Panc1 (cell line): ENCODE results near the gene CATSPERD. TPM values are rescaled to one million over a fixed set of nuclear protein-coding genes. Genes with fewer than 3 reads are reported as not detected.

ENCODE experiments used
- ATAC-seq: fragments of 200-7000 bp; cut with Tn5 transposase; 2 replicates; pipeline ENCODE4 v1.9.1; 2020; ENCODE audit warnings: mild to moderate bottlenecking, moderate library complexity
- BruUV-seq: library from RNA; stranded (reverse); fragments of 400-500 nt; replicated peaks from 2 replicates; lab custom pipeline; 2021; lab: Mats Ljungman, UMichigan
- CTCF ChIA-PET: fragments of 300-600 bp; sonication (Branson Sonifier 250); formaldehyde crosslinking; loops from one replicate; lab custom pipeline; 2022; ENCODE audit warnings: antibody characterized with exemption; lab: Charles Lee
- POLR2A ChIA-PET: fragments of 300-600 bp; sonication (Branson Sonifier 250); formaldehyde crosslinking; loops from one replicate; lab custom pipeline; 2022; ENCODE audit warnings: antibody characterized with exemption; lab: Charles Lee
- DNase-seq: peaks from one replicate; pipeline ENCODE4 v3.0.0-alpha.2; 2010; ENCODE audit warnings: low read depth, low spot score
- H3K27ac ChIP-seq: 2 replicates; pipeline ENCODE4 v1.5.1; 2011; ENCODE audit warnings: mild to moderate bottlenecking, low read length, inconsistent platforms
- H3K27me3 ChIP-seq: fragments of 200-500 bp; sonication (Bioruptor generic); 2 replicates; pipeline ENCODE4 v1.6.0; 2014; ENCODE audit warnings: low read length, inconsistent platforms; ENCODE audit not compliant: control insufficient read depth, insufficient read depth
- H3K36me3 ChIP-seq: fragments of 200-500 bp; sonication (Bioruptor generic); 2 replicates; pipeline ENCODE4 v1.5.1; 2014; ENCODE audit warnings: inconsistent platforms, mild to moderate bottlenecking, low read length, moderate library complexity; ENCODE audit not compliant: control insufficient read depth, insufficient read depth
- H3K4me1 ChIP-seq: 2 replicates; pipeline ENCODE4 v1.5.1; 2011; ENCODE audit warnings: inconsistent platforms, mild to moderate bottlenecking, low read length, moderate library complexity; ENCODE audit not compliant: control insufficient read depth, insufficient read depth
- H3K4me3 ChIP-seq, 2 experiments: 2 replicates each; pipeline ENCODE4 v1.5.1; 2011 to 2012; ENCODE audit warnings: low read depth in 2 of 2, low read length in 2 of 2, mild to moderate bottlenecking in 2 of 2, inconsistent platforms in 1 of 2, moderate library complexity in 1 of 2
- H3K9me3 ChIP-seq: fragments of 200-500 bp; sonication (Bioruptor generic); 2 replicates; pipeline ENCODE4 v1.5.1; 2014; ENCODE audit warnings: low read depth, mild to moderate bottlenecking, inconsistent platforms, low read length, moderate library complexity; ENCODE audit not compliant: control insufficient read depth, insufficient read depth
- POLR2AphosphoS5 ChIP-seq: IDR thresholded peaks from 2 replicates; pipeline ENCODE4 v1.6.1; 2012; ENCODE audit warnings: mild to moderate bottlenecking, low read depth, low read length, moderate library complexity
- SIN3A ChIP-seq: IDR thresholded peaks from 2 replicates; pipeline ENCODE4 v1.6.1; 2012; ENCODE audit warnings: low read depth, mild to moderate bottlenecking, low read length, moderate library complexity, borderline replicate concordance; ENCODE audit not compliant: insufficient read depth
- TCF7L2 ChIP-seq: IDR thresholded peaks from 2 replicates; pipeline ENCODE4 v1.6.1; 2011; ENCODE audit warnings: mild to moderate bottlenecking, low read depth, low read length, inconsistent platforms
- in situ Hi-C: cut with HindIII; loops from 2 replicates; pipeline ENCODE4 v1.10.0; 2016; ENCODE audit warnings: low sequenced_read_pairs, low pct_unique_long_range_greater_than_20kb
- intact Hi-C: fragments of 100-400 bp; cut with micrococcal nuclease; formaldehyde crosslinking; loops from one replicate; pipeline ENCODE4 v1.10.0; 2022; ENCODE audit not compliant: unreplicated experiment
- total RNA-seq: library from RNA; stranded (reverse); gene quantifications from one replicate; pipeline ENCODE4 v1.2.1, GENCODE V29; 2021; ENCODE audit not compliant: unreplicated experiment
- TF ChIP-seq, protein P1 (sequence below), 2 experiments: IDR thresholded peaks; 2 replicates each; pipeline ENCODE4 v1.6.1; 2011 to 2012; ENCODE audit warnings: low read depth in 2 of 2, control low read depth in 1 of 2, low read length in 1 of 2, mild to moderate bottlenecking in 1 of 2, moderate library complexity in 1 of 2; ENCODE audit not compliant: insufficient read depth in 1 of 2
- TF ChIP-seq, protein P2 (sequence below): fragments of 450-650 bp; IDR thresholded peaks from 2 replicates; pipeline ENCODE4 v1.5.1; 2017; ENCODE audit warnings: mild to moderate bottlenecking

CATSPERD gene
- total RNA-seq, 1 experiment from 2014 or later = 0.08 TPM

DNA sequence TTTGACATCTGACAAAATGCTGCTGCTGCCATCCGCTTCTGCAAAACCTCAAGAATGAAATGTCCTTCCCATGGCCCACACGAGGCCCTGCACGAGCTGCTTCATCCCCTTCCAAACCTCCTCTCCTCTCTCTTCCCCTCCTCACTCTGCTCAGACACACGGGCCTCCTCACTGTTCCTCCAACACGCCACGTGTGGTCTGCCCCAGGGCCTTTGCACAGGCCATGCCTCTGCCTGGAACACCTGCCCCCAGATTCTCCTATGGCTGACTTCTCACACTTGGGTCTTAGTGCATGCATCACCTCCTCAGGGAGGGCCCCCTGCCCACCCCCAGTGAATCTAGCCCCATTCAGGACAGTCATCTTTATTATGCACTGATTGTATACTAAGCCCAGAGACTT is 100.3 kb downstream of the CATSPERD start:
- ATAC-seq = no peak
- CTCF ChIA-PET = no interaction called here
- no peaks in the 10 kb centered on the region for H3K27me3 ChIP-seq
- no peak for DNase-seq
- no peaks in the 10 kb centered on the region; the same call in 1 of the 2 replicates for H3K4me1 ChIP-seq
- BruUV-seq = no TSS peak
- in situ Hi-C loops = no loop called here
- no peak overlapping the region for H3K27ac ChIP-seq
- no peak overlapping the region for H3K4me3 ChIP-seq
- intact Hi-C loops = no loop called here
- POLR2A ChIA-PET = interaction anchor here (0.6 kb wide), 3 partner anchors 68 to 316 kb away, joined by 3 to 6 read pairs (median 5); partner anchors contain the start of gene CATSPERD
- TF ChIP-seq POLR2AphosphoS5 = no peak
- TF ChIP-seq TCF7L2 = no peak
- TF ChIP-seq SIN3A = no peak
- TF ChIP-seq, protein P1, sequence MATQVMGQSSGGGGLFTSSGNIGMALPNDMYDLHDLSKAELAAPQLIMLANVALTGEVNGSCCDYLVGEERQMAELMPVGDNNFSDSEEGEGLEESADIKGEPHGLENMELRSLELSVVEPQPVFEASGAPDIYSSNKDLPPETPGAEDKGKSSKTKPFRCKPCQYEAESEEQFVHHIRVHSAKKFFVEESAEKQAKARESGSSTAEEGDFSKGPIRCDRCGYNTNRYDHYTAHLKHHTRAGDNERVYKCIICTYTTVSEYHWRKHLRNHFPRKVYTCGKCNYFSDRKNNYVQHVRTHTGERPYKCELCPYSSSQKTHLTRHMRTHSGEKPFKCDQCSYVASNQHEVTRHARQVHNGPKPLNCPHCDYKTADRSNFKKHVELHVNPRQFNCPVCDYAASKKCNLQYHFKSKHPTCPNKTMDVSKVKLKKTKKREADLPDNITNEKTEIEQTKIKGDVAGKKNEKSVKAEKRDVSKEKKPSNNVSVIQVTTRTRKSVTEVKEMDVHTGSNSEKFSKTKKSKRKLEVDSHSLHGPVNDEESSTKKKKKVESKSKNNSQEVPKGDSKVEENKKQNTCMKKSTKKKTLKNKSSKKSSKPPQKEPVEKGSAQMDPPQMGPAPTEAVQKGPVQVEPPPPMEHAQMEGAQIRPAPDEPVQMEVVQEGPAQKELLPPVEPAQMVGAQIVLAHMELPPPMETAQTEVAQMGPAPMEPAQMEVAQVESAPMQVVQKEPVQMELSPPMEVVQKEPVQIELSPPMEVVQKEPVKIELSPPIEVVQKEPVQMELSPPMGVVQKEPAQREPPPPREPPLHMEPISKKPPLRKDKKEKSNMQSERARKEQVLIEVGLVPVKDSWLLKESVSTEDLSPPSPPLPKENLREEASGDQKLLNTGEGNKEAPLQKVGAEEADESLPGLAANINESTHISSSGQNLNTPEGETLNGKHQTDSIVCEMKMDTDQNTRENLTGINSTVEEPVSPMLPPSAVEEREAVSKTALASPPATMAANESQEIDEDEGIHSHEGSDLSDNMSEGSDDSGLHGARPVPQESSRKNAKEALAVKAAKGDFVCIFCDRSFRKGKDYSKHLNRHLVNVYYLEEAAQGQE (IDR thresholded peaks at IDR 0.05; ENCODE audit: insufficient read depth in 1 of 2, low read depth in 2 of 2, low read length in 1 of 2) = no peak
- TF ChIP-seq, protein P2, sequence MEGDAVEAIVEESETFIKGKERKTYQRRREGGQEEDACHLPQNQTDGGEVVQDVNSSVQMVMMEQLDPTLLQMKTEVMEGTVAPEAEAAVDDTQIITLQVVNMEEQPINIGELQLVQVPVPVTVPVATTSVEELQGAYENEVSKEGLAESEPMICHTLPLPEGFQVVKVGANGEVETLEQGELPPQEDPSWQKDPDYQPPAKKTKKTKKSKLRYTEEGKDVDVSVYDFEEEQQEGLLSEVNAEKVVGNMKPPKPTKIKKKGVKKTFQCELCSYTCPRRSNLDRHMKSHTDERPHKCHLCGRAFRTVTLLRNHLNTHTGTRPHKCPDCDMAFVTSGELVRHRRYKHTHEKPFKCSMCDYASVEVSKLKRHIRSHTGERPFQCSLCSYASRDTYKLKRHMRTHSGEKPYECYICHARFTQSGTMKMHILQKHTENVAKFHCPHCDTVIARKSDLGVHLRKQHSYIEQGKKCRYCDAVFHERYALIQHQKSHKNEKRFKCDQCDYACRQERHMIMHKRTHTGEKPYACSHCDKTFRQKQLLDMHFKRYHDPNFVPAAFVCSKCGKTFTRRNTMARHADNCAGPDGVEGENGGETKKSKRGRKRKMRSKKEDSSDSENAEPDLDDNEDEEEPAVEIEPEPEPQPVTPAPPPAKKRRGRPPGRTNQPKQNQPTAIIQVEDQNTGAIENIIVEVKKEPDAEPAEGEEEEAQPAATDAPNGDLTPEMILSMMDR = no peak
- H3K9me3 ChIP-seq = no peaks in the 10 kb centered on the region
- no peaks in the 10 kb centered on the region for H3K36me3 ChIP-seq

DNA sequence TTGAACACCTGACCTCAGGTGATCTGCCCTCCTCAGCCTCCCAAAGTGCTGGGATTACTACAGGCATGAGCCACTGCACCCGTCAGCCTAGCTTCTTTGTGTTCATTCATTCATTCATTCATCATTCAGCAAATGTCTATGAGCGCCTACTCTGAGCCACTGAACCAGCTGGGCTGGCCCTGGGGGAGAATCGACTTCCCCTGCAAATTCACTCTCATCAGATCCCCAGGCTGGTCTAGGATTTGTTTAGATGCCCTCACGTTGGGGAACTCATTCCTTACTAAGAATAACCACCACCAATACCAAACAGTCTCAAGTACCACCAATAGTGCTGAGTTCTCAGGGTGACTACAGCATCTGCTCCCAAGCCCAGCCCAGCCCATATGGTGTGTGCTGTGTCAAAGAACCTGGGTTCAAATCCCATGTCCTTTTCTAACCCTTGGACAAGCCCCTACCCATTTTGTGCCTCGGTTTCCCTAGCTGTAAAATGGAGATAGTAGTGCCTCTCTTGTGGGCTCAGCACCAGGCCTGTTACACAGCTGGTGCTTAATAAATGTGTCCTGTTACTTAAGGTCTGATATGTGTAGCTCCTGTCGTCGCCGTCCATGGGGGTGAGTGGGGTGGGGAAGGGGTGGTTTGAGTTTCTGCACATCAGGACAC is 101.2 kb downstream of the CATSPERD start:
- Histone ChIP-seq H3K36me3 (no peaks in the 10 kb centered on the region), H3K9me3 (no peaks in the 10 kb centered on the region), H3K4me3 (no peak overlapping the region), H3K4me1 (peaks cover 2% of the 10 kb centered on the region), H3K27me3 (no peaks in the 10 kb centered on the region), H3K27ac (no peak overlapping the region)
- ChIA-PET CTCF (interaction anchor here (0.6 kb wide), 1 partner anchor 95 kb away, joined by 3 read pairs; no protein-coding TSS in a partner anchor), POLR2A (no interaction called here)
- TF ChIP-seq, protein P1 (IDR thresholded peaks at IDR 0.05; ENCODE audit: insufficient read depth in 1 of 2, low read depth in 2 of 2, low read length in 1 of 2) = no peak
- no peak for TF ChIP-seq TCF7L2
- TF ChIP-seq SIN3A = no peak
- TF ChIP-seq, protein P2 = no peak
- TF ChIP-seq POLR2AphosphoS5 = no peak
- intact Hi-C loops (no loop called here), in situ Hi-C loops (no loop called here)
- ATAC-seq (no peak), DNase-seq (no peak)
- no TSS peak for BruUV-seq
